Activated T-cell treated with anti-CD3 and anti-CD28 coated beads, Interleukin-2, amount 50 U/mL, for 24 hours (primary cell): ENCODE measurements around the gene PPIG.
A peak's percentile ranks its signal among the peaks of the same experiment; 100 is the strongest.
"Not testable (repeated sequence)": the region's sequence is repeated elsewhere in the genome, so short reads cannot be mapped to it uniquely, and the experiment has no call there.

Experiments used
- DNase-seq: peaks from one replicate; pipeline ENCODE4 v3.0.0-alpha.2; 2020
- H3K27ac Mint-ChIP-seq: 2 replicates; pipeline ENCODE4 v1.8.0; 2020; ENCODE audit warnings: mild to moderate bottlenecking, mixed read lengths
- H3K27me3 Mint-ChIP-seq: 2 replicates; pipeline ENCODE4 v1.8.0; 2020; ENCODE audit warnings: mixed read lengths
- H3K36me3 Mint-ChIP-seq: 2 replicates; pipeline ENCODE4 v1.8.0; 2020; ENCODE audit warnings: low read depth, mixed read lengths
- H3K4me1 Mint-ChIP-seq: 2 replicates; pipeline ENCODE4 v1.8.0; 2020; ENCODE audit warnings: low read depth, mixed read lengths
- H3K4me3 Mint-ChIP-seq: 2 replicates; pipeline ENCODE4 v1.8.0; 2020; ENCODE audit warnings: mild to moderate bottlenecking, moderate library complexity, mixed read lengths
- H3K9me3 Mint-ChIP-seq: 2 replicates; pipeline ENCODE4 v1.8.0; 2020; ENCODE audit warnings: mixed read lengths

PPIG gene

DNA sequence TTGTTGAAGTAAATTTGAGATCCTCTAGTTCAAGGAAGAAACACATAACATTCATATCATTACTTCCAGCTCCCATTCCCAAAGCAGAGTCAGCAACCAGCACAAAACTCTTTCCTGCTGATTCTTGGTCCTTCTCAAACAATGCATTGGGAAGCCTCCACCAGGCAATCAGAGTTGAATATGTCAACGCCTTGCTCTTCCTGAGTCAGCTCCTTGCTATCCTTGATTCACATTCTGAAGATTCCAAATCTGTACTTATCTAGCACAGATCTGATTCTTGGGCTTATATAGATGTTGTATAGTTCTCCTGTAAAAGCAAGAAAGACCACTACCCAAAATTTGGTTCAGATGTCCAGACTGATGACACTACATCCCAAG, 80.4 kb downstream of the PPIG start:
- H3K36me3 Mint-ChIP-seq = no peaks in the 10 kb centered on the region

DNA sequence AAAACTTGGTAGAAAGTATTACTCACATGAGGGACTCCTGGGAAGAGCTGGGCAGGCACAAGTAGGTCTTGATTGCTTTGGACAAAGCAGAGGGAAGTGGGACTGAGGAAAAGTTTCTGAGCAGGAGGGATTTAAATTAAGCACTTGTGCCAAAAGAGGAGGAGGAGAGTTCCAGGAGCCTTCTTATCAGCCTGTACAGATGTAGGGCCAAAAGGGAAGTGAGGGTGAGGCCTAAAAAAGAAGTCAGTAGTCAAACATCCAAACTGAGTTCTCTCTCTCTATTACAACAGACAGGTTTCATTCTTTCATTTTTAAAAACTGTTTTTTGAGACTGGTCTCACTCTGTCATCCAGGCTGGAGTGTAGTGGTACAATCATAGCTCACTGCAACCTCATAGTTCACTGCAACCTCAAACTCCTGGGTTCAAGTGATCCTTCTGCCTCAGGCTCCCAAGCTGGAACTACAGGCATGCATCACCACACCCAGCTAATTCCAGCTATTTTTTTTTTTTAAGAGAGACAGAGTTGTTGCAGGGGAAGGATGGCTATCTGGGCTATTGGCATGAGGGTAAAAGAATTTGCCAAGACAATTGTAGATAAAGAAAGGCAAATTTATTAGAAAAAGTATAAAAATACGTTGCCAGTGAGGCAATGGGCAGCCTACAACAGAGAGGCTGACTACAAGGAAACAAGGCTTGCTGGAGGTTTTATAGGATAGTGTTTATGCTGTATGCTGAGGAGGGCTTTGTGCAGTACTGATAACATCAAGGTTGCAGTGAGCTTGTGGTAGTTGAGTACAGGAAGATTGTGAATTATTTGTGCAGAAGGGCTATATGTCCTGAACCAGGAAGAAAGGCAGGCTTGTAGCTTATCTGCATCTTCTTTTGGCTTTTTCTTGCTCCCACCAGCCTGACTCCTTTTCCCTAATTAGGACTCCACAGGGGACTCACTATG, 81.1 kb downstream of the PPIG start:
- Mint-ChIP-seq H3K36me3 (no peaks in the 10 kb centered on the region), H3K27me3 (no peaks in the 10 kb centered on the region), H3K9me3 (no peaks in the 10 kb centered on the region), H3K27ac (no peak overlapping the region), H3K4me1 (peaks cover under 1% of the 10 kb centered on the region), H3K4me3 (no peak overlapping the region)
- no peak for DNase-seq

More for the DNA sequence above, 80.4 kb downstream of the PPIG start:
- Mint-ChIP-seq H3K9me3 (no peaks in the 10 kb centered on the region), H3K27ac (no peak overlapping the region), H3K27me3 (peaks cover 2% of the 10 kb centered on the region), H3K4me3 (no peak overlapping the region), H3K4me1 (no peaks in the 10 kb centered on the region)
- DNase-seq = no peak

DNA sequence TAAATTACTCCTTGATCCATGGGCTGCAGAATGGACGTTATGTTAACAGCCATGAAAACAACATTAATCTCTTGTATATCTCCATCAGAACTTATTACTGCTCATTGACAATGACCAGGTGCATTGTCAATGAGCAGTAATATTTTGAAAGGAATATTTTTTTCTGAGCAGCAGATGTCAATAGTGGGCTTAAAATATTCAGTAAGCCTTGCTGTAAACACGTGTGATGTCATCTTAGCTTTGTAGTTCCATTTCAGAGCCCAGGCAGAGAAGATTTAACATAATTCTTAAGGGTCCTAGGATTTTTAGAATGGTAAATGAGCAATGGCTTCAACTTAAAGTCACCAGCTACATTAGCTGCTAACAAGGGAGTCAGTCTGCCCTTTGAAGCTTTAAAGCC, 83.4 kb downstream of the PPIG start:
- H3K36me3 Mint-ChIP-seq = no peaks in the 10 kb centered on the region
- no peaks in the 10 kb centered on the region for H3K9me3 Mint-ChIP-seq
- no peak overlapping the region for H3K27ac Mint-ChIP-seq
- H3K4me1 Mint-ChIP-seq = peaks cover 5% of the 10 kb centered on the region
- no peak for DNase-seq
- H3K27me3 Mint-ChIP-seq = peaks cover 7% of the 10 kb centered on the region
- H3K4me3 Mint-ChIP-seq = no peak overlapping the region

DNA sequence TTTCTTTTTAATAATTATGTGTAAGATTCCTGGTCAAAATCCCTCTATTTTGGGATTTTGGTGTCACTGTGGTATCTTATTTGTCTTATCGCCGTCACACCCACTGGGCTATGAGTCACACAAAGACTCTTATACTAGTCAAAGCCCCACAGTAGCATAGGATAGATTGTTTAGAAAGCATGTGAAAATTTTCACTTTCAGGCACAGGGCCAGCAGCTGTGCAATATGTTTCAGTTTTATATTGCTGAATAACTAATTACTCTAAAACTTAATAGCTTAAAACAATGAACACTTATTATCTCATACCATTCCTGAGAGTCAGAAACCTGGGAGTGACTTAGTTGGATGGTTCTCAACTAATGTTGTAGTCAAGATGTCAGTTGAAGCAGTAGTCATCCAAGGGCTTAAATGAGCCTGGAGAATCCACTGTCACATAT, 86.1 kb downstream of the PPIG start:
- Mint-ChIP-seq H3K9me3 (no peaks in the 10 kb centered on the region), H3K4me1 (peaks cover 5% of the 10 kb centered on the region), H3K36me3 (no peaks in the 10 kb centered on the region), H3K4me3 (no peak overlapping the region), H3K27me3 (peaks cover 14% of the 10 kb centered on the region), H3K27ac (no peak overlapping the region)
- DNase-seq = no peak

DNA sequence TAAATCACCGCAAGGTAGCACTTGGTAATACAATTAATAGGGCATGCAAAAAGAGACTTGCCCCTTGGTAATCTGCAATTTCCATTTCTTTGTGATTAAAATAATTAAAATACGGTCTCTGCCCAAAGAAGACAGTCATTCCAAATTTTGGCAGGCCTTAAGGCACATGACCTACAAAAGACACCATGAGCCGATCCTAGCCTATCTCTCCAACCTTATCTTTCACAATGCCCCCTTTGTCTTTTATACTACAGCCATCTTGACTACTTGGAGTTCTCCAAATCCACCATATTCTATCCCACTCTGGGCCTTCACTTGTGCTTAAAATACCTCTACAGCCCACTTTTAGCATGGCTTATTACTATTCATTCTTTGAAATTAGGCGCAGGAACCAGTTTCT, 86.8 kb downstream of the PPIG start:
- Mint-ChIP-seq H3K27ac (no peak overlapping the region), H3K9me3 (no peaks in the 10 kb centered on the region), H3K4me1 (peaks cover 5% of the 10 kb centered on the region), H3K27me3 (peaks cover 17% of the 10 kb centered on the region), H3K4me3 (no peak overlapping the region), H3K36me3 (no peaks in the 10 kb centered on the region)
- DNase-seq = no peak

DNA sequence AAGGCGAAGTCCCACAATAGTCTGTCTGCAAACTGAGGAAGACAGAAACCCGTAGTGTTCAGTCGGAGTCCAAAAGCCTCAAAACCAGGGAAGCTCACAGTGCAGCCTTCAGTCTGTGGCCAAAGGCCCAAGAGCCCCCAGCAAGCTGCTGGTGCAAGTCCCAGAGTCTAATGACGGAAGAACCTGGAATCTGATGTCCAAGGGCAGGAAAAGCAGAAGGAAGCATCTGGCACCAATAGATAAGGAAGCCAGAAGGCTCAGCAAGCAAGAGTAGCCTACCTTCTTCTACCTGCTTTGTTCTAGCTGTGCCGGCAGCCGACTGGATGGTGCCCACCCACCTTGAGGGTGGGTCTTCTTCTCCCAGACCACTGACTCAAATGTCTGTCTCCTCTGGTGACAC, 88.3 kb downstream of the PPIG start:
- H3K36me3 Mint-ChIP-seq = no peaks in the 10 kb centered on the region
- no peak for DNase-seq
- H3K9me3 Mint-ChIP-seq = no peaks in the 10 kb centered on the region
- peaks cover 17% of the 10 kb centered on the region for H3K27me3 Mint-ChIP-seq
- peaks cover 5% of the 10 kb centered on the region for H3K4me1 Mint-ChIP-seq
- H3K27ac Mint-ChIP-seq = no peak overlapping the region
- H3K4me3 Mint-ChIP-seq = no peak overlapping the region

DNA sequence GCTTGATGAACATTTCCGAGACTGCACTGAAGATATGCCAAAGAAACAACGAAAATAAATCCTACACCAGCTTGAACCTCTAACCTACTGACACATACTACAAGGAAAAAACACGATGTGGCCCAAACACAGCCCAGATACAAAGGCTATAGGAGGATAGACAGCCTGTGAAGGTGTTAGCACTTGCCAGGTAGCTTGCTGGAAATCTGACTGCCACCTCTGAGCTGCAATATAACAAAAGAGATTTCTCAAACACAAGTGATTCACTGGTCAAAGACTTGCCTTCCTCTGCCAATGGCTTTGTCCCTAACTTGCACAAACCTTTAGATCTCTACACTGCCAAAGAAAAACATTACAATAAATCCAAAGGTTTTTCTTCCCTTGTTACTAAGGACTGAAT, 89.0 kb downstream of the PPIG start:
- DNase-seq = no peak
- H3K4me3 Mint-ChIP-seq = no peak overlapping the region
- H3K4me1 Mint-ChIP-seq = peaks cover 5% of the 10 kb centered on the region
- H3K27me3 Mint-ChIP-seq = peaks cover 17% of the 10 kb centered on the region
- H3K9me3 Mint-ChIP-seq = no peaks in the 10 kb centered on the region
- no peaks in the 10 kb centered on the region for H3K36me3 Mint-ChIP-seq
- H3K27ac Mint-ChIP-seq = no peak overlapping the region

DNA sequence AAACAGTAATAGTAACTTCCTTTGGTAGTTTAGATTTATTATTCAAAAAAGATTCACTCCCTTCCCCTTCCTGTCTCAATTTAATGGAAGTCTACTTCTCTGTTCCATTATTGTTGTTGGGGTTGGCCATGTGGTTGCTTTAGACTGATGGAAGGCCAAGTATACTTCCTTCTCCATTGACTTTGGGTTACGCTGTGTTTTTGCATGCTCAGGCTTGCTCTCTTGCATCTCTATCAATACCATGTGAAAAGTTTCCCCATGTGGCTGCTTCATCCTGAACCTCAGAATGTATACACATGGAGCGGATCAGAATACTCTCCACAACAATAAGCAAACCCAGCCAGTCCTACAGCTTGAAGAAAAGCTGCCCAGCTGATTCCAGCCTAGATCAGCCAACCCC, 89.8 kb downstream of the PPIG start:
- Mint-ChIP-seq H3K4me3 (no peak overlapping the region), H3K27ac (no peak overlapping the region), H3K4me1 (peaks cover 5% of the 10 kb centered on the region), H3K9me3 (no peaks in the 10 kb centered on the region), H3K36me3 (no peaks in the 10 kb centered on the region), H3K27me3 (peaks cover 17% of the 10 kb centered on the region)
- no peak for DNase-seq

DNA sequence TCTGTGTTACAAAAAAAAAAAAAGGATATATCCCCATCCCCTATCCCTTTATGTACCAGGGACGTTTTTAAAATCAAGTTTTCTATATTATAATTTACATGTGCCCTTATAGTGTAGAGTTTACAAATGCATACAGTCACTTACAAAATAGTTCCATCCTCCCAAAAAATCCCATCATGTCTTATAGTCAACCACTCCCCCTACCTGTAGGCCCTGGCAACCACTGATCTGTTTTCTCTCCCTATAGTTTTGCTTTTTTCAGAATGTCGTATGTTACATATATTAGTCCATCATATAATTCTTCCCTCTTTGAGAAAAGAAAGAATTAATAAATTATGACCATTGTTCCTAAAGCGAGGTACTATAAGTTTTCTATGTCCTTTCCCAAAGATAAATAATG, 92.2 kb downstream of the PPIG start:
- Mint-ChIP-seq H3K27ac (no peak overlapping the region), H3K4me3 (no peak overlapping the region), H3K4me1 (no peaks in the 10 kb centered on the region)

DNA sequence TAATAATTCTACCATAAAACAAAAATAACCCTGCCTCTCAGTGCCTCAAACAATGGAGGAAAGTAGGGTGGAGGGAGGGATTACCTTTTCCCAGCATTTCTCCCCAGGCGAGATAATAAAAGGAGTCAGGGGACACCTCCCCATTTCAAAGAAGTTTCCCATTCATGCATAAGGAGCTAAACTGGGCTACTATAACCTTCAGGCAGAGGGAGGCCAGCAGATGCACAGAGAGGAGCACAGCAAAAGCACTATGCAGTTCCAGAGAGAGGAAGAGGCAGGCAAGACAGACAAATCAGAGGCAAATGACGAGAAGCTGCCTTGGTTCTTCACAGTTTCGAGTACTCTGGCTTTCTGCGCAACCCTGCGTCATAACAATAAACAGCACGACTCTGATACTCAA, 92.7 kb downstream of the PPIG start:
- Mint-ChIP-seq H3K36me3 (no peaks in the 10 kb centered on the region), H3K9me3 (no peaks in the 10 kb centered on the region), H3K4me1 (peaks cover 3% of the 10 kb centered on the region), H3K27ac (no peak overlapping the region), H3K4me3 (no peak overlapping the region), H3K27me3 (peaks cover 17% of the 10 kb centered on the region)
- DNase-seq = no peak

More for the DNA sequence above, 92.2 kb downstream of the PPIG start:
- no peak for DNase-seq
- no peaks in the 10 kb centered on the region for H3K9me3 Mint-ChIP-seq
- no peaks in the 10 kb centered on the region for H3K36me3 Mint-ChIP-seq
- H3K27me3 Mint-ChIP-seq = peaks cover 17% of the 10 kb centered on the region

DNA sequence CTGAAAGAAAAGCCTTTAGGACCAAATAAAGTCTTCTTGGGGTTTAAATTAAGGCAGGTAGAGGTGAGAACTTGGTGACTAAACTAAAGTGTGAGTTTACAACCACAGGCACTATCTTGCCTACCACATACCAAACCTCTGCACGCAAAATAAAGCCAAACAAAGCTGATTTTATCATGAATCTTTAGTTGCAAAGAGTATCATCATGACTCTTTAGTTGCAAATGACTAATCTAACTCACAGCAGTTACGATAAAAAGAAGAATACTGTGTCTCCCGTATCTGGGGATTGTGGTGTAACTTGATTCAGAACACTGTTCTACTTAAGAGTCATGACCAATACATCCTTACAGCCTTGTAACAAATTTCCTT, 98.9 kb downstream of the PPIG start:
- no peaks in the 10 kb centered on the region for H3K9me3 Mint-ChIP-seq
- peaks cover 24% of the 10 kb centered on the region for H3K4me1 Mint-ChIP-seq
- no peak overlapping the region for H3K4me3 Mint-ChIP-seq

DNA sequence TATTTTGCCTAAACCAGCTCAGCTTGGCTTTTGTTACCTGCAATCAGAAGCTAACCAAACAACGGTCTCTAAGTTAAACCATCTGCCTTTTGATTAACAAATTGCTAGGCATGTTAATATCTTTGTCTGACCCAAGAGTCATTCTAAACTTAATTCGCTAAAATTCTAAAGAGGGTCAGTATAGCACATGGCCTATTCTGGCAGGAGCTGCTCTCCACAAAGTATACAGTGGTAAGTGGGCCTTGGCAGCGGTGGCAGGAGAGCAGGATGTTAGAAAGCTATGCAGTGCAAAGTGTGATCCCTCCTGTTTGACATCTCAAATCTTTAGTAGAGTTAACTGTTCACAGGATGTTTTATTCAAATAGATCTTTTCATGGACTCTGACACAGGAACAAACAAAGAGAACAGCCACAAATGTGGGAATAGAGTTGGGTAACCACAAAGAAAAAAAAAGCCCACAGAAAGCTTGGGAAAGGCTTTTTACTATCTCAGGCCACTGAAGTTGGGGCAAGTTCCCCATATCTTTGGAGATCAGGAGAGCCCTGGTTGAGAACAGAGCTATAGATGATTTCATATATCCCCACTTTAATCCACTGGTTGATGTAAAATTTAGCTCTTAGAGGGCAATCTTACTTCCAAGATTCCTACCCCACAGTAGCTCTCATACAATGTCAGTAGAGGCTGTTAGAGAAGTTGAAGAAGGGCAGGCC, 99.4 kb downstream of the PPIG start:
- H3K4me3 Mint-ChIP-seq = no peak overlapping the region
- peak overlapping the region; percentile 83 for H3K27ac Mint-ChIP-seq
- peaks cover 24% of the 10 kb centered on the region for H3K4me1 Mint-ChIP-seq
- peaks cover 3% of the 10 kb centered on the region for H3K27me3 Mint-ChIP-seq
- DNase-seq = no peak
- peaks cover 3% of the 10 kb centered on the region for H3K9me3 Mint-ChIP-seq
- no peaks in the 10 kb centered on the region for H3K36me3 Mint-ChIP-seq

More for the DNA sequence above, 98.9 kb downstream of the PPIG start:
- no peak for DNase-seq
- Mint-ChIP-seq H3K36me3 (no peaks in the 10 kb centered on the region), H3K27me3 (peaks cover 3% of the 10 kb centered on the region), H3K27ac (peak overlapping the region; percentile 83)

DNA sequence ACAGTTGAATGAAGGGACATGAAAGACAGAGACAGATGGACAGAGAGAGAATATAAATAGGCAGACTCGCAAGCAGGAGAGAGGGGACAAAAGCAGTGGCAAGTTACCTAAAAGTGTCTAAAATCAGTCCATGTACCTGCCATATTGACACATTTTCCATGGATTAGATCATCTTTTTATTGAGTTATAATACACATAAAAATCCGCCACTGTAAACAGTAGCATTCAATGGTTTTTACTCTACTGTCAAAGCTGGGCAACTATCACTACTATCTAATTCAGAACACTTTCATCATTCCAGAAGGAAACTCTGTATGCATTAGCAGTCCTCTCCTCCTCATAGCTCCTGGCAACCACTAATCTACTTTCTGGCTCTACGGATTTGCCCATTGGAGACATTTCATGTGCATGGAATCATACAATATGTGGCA, 100.0 kb downstream of the PPIG start:
- H3K27me3 Mint-ChIP-seq = peaks cover 3% of the 10 kb centered on the region
- DNase-seq = no peak
- peaks cover 6% of the 10 kb centered on the region for H3K9me3 Mint-ChIP-seq
- peaks cover 2% of the 10 kb centered on the region for H3K36me3 Mint-ChIP-seq
- H3K27ac Mint-ChIP-seq = peak overlapping the region; percentile 83
- peaks cover 24% of the 10 kb centered on the region for H3K4me1 Mint-ChIP-seq
- no peak overlapping the region for H3K4me3 Mint-ChIP-seq

DNA sequence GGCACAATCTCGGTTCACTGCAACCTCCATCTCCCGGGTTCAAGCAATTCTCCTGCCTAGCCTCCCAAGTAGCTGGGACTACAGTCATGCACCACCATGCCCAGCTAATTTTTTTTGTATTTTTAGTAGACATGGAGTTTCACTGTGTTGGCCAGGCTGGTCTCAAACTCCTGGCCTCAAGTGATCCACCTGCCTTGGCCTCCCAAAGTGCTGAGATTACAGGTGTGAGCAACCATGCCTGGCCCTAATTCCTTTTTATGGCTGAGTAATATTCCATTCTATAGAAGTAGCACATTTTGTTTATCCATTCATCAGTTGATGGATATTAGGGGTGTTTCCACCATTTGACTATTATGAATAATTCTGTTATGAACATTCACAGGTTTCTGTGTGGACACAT, 100.6 kb downstream of the PPIG start:
- H3K9me3 Mint-ChIP-seq, H3K27me3 Mint-ChIP-seq, H3K4me3 Mint-ChIP-seq, DNase-seq, H3K27ac Mint-ChIP-seq, H3K36me3 Mint-ChIP-seq: not testable (repeated sequence)
- H3K4me1 Mint-ChIP-seq = peaks cover 24% of the 10 kb centered on the region

DNA sequence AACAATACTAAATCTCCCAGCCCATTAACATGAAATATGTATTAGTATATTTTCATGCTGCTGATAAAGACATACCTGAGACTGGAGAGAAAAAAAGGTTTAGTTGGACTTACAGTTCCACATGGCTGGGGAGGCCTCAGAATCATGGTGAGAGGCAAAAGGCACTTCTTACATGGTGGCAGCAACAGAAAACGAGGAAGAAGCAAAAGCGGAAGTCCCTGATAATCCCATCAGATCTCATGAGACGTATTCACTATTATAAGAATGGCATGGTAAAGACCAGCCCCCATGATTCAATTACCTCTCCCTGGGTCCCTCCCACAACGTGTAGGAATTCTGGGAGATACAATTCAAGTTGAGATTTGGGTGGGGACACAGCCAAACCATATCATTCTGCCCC, 102.7 kb downstream of the PPIG start:
- H3K27ac Mint-ChIP-seq, H3K27me3 Mint-ChIP-seq, H3K4me3 Mint-ChIP-seq, H3K36me3 Mint-ChIP-seq, DNase-seq: not testable (repeated sequence)
- peaks cover 20% of the 10 kb centered on the region for H3K9me3 Mint-ChIP-seq
- peaks cover 21% of the 10 kb centered on the region for H3K4me1 Mint-ChIP-seq
